Effector CD8-positive, alpha-beta T cell (primary cell): ENCODE data around the gene PATL1.

ENCODE experiments used
- DNase-seq: peaks from one replicate; lab custom pipeline; 2025; lab: John Stamatoyannopoulos, UW

Gene PATL1

DNA sequence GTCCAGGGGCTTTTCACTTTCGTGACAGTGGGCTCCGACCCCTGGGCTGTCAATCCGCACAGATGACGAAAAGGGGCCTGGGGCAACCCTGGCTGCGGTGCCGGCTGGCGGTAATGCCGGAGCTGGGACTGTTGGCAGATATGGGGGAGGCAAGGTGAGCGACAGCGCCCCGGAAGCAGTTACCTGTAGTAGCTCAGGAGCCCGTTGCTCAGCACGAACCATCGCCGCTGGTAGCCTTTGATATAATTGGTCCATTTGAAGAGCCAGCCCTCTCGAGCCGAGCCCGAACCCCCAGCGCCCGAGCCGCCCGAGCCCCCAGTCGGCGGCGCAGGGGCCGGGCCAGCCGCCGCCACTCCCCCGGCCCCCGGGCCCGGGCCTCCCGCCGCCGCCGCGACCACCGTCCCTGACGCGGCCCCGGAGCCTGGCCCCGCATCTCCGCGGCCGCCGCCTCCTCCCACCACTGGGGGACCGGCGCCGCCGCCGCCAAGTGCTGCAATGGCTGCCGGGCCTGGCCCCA, 53.7 kb downstream of the PATL1 start:
- DNase-seq, result peak; percentile 50

- no peak for DNase-seq
These were observed 54.3 kb downstream of the PATL1 start for GRCh38 chr11:59614277-59615119.

DNA sequence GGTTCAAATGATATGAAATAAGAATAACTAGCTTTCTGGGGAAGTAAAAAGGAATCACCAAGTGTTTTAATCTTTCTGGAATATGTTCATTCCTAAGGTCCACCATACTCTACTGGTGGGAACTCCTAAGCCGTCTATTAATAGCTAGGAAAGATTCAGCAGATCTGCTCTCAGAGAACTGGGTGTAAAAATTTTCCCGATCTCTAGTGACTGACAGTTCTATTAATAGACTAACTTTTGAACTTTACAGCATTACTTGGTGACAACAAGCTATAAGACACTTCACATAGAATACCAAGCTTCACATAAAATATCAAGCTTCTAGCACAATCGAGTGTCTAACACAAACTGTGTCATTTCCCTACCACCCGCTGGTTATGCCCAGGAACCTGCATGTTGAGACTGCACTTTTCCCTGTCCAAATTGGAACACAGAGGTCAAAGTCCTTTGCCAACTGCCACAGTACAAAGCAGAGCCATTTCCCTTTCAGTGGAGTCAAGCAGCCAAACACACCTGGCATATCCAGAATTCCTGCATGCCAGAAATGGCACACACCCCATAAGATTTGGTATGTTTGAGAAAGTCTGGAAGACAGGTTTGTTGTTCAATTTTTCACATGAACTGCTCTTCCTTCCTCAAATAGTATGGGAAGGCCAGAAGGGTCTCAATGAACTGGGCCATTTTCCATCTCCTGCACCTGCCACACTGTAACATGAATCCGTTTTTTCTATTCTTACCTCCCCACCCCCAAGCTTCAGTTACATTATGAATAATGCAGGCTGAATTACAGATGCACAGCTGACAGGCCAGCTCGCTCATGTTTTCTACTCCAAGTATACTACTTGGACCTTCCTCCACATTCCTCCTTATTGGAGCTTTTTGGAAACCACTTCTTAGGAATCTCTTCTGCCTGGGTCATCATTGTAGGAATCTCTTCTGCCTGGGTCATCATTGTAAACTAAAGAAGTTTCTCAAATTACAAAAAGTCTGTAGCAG, 57.0 kb downstream of the PATL1 start:
- no peak for DNase-seq

GRCh38 chr11:59610289-59610688, 58.5 kb downstream of the PATL1 start:
- no peak for DNase-seq

DNA sequence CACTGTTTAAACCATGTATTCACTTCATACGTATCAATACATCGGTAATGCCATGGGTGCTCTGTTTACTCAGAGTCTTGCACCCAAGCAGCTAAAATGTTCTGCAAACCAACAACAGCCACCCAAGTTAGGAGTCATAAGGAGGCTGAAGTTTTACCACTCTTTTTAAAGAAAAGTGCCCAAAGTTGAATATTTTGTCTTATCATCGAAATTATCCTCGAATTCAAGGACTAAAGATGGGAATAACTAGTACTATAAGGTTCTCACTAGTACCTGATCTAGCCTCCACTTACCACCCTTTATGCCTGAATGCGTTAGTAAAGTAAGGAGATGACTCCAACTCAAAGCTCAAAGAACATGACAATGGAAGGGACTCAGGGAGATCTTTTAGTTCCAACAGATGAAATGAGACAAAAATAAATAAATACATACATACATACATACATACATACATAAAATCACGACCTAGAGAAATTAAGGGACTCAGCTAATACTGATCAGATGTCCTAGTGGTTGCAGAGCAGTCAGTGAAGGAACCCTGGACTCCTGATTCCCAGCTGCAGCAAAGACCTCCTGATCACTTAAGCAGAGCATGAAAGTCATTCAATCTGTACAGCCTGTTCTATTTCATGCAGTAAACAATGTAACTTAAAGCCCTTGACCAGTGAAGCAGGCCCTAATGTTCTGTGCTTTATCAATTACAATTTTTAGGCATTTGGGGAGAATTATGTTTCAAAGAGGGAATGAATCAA, 61.0 kb downstream of the PATL1 start:
- DNase-seq, result no peak

DNA sequence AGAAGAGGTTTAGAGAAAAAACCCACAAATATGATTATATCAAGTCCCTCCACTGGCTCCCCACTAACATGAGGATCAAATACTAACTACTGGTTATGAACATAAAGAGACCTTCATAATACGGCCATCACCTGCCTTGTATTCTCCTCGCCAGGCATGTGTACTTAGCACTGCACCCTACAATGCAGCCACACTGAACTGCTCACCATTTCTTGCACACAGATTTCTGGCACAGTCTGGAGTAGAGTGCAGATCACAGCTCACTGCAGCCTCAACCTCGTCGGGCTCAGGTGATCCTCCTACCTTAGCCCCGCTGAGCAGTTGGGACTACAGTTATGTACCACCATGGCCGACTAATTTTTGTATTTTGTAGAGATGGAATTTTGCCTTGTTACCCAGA, 66.4 kb downstream of the PATL1 start:
- no peak for DNase-seq

- no peak for DNase-seq
These were observed 67.0 kb downstream of the PATL1 start for GRCh38 chr11:59601788-59602187.

- DNase-seq, result no peak
These were observed 68.2 kb downstream of the PATL1 start for GRCh38 chr11:59600636-59601035.

- no peak for DNase-seq
These were observed 68.6 kb downstream of the PATL1 start for GRCh38 chr11:59600234-59600633.

DNA sequence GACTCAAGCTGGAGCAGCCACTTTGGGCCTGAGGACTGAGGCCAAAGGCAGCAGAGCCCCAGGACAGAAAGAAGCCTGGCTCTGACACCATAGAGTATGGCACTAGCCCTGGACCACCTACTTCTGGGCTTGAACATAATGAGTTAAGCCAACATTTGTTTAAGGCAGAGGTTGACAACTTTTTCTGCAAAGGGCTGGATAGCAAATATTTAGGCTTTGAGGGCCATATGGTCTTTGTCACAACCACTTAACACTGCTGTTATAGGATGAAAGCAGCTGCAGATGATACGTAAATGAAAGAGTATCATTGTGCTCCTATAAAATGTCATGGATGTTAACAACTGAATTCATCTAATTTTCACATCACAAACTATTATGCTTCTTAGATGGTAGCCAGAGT, 69.9 kb downstream of the PATL1 start:
- no peak for DNase-seq
